Activated naive CD4-positive, alpha-beta T cell treated with anti-CD3 and anti-CD28 coated beads for 36 hours (primary cell): ENCODE results near the gene PSMD4. TPM values are rescaled to one million over a fixed set of nuclear protein-coding genes. Genes with fewer than 3 reads are reported as not detected.
A peak's percentile ranks its signal among the peaks of the same experiment; 100 is the strongest.

Experiments used
- CTCF ChIA-PET: fragments of 350-600 bp; sonication (Branson Sonifier 250); formaldehyde crosslinking; loops from one replicate; lab custom pipeline; 2021; ENCODE audit warnings: antibody characterized with exemption; lab: Charles Lee
- DNase-seq: peaks from one replicate; pipeline ENCODE4 v3.0.0-alpha.2; 2020
- H3K27ac Mint-ChIP-seq: one replicate; pipeline ENCODE4 v1.8.0; 2021; ENCODE audit warnings: mild to moderate bottlenecking, mixed read lengths
- H3K27me3 Mint-ChIP-seq: one replicate; pipeline ENCODE4 v1.8.0; 2021; ENCODE audit warnings: low read depth, mixed read lengths
- H3K36me3 Mint-ChIP-seq: one replicate; pipeline ENCODE4 v1.8.0; 2021; ENCODE audit warnings: low read depth, mixed read lengths
- H3K4me1 Mint-ChIP-seq: one replicate; pipeline ENCODE4 v1.8.0; 2021; ENCODE audit warnings: low read depth, mixed read lengths
- H3K4me3 Mint-ChIP-seq: one replicate; pipeline ENCODE4 v1.8.0; 2021; ENCODE audit warnings: mild to moderate bottlenecking, moderate library complexity, mixed read lengths
- H3K9me3 Mint-ChIP-seq: one replicate; pipeline ENCODE4 v1.8.0; 2021; ENCODE audit warnings: mixed read lengths
- intact Hi-C: fragments of 100-400 bp; cut with micrococcal nuclease; formaldehyde crosslinking; loops from one replicate; pipeline ENCODE4 v1.15.1; 2023
- total RNA-seq, 2 experiments: library from RNA; stranded (reverse); gene quantifications; one replicate each; pipeline ENCODE4 v1.2.3, GENCODE V29; 2021

Gene PSMD4
- total RNA-seq, 2 experiments from 2014 or later, result 167 to 192 TPM

DNA sequence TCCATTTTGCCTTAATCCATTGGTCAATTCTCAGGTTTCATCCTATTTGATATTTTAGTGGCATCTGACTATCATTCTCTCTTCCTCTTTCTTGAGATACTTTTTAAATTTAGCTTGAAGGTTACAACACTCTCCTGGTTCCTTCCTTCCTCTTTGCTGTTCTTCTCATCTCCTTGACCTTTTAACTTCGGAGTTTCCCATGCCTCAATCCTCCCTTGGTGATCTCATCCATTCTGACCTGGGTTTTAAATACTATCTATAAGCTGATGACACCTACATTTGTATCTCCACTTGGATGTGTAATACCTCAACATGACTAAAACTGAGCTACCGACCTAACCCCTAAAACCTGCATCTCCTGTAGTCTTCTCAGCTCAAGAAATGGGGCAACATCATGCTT lies 22.7 kb downstream of the PSMD4 start:
- peaks cover 22% of the 10 kb centered on the region for H3K4me1 Mint-ChIP-seq
- CTCF ChIA-PET, result interaction anchor here (0.7 to 2.2 kb wide), 4 partner anchors 18 to 91 kb away, joined by 3 to 8 read pairs (median 5); no protein-coding TSS in a partner anchor
- intact Hi-C loops, result loop anchor here (1.0 kb wide), 1 partner anchor 22 kb away; no protein-coding TSS in a partner anchor

GRCh38 chr1:151281225-151281968 lies 26.9 kb downstream of the PSMD4 start:
- Mint-ChIP-seq H3K4me1 (peaks cover 39% of the 10 kb centered on the region), H3K27me3 (no peaks in the 10 kb centered on the region), H3K36me3 (peaks cover 3% of the 10 kb centered on the region), H3K9me3 (no peaks in the 10 kb centered on the region), H3K27ac (peak overlapping the region; percentile 99), H3K4me3 (peak overlapping the region; percentile 98)
- intact Hi-C loops, result loop anchor here (1.0 to 10.0 kb wide), 13 partner anchors 27 to 626 kb away; partner anchors contain the start of genes C2CD4D, CGN, GABPB2 and PI4KB
- DNase-seq, result peak; percentile 98
- CTCF ChIA-PET, result interaction anchor here (0.6 to 1.8 kb wide), 16 partner anchors 9 to 767 kb away, joined by 3 to 20 read pairs (median 3); partner anchors contain the start of genes PI4KB, PSMD4 and VPS72

More for the DNA sequence above, 22.7 kb downstream of the PSMD4 start:
- Mint-ChIP-seq H3K4me3 (no peak overlapping the region), H3K27ac (peak overlapping the region; percentile 77), H3K36me3 (peaks cover 5% of the 10 kb centered on the region), H3K9me3 (no peaks in the 10 kb centered on the region), H3K27me3 (no peaks in the 10 kb centered on the region)
- DNase-seq, result peak; percentile 37

- Mint-ChIP-seq H3K27me3 (no peaks in the 10 kb centered on the region), H3K4me3 (peak within 1 kb of the TSS; percentile 98), H3K4me1 (peaks cover 35% of the 10 kb centered on the region), H3K9me3 (no peaks in the 10 kb centered on the region), H3K27ac (peak within 1 kb of the TSS; percentile 99), H3K36me3 (peaks cover 6% of the 10 kb centered on the region)
- CTCF ChIA-PET, result interaction anchor here (0.6 to 2.6 kb wide), 13 partner anchors 19 to 766 kb away, joined by 3 to 20 read pairs (median 4); partner anchors contain the start of genes PI4KB, PSMD4 and VPS72
- intact Hi-C loops, result loop anchor here (1.0 to 10.0 kb wide), 15 partner anchors 28 to 625 kb away; partner anchors contain the start of genes C2CD4D, CGN, GABPB2 and LYSMD1
- peak; percentile 100 for DNase-seq
Measured at GRCh38 chr1:151281969-151282882, 27.7 kb downstream of the PSMD4 start, which contains the start of gene ZNF687. Gene ZNF687 (plus strand): TSS chr1:151282299. CDS start chr1:151286292, 3,993 bp downstream.

GRCh38 chr1:151282883-151283725 lies 28.6 kb downstream of the PSMD4 start:
- Mint-ChIP-seq H3K36me3 (peaks cover 6% of the 10 kb centered on the region), H3K4me1 (peaks cover 28% of the 10 kb centered on the region), H3K9me3 (no peaks in the 10 kb centered on the region), H3K27ac (peak overlapping the region; percentile 89), H3K4me3 (peak overlapping the region; percentile 98), H3K27me3 (no peaks in the 10 kb centered on the region)
- DNase-seq, result peak; percentile 34
- CTCF ChIA-PET, result interaction anchor here (0.6 to 2.6 kb wide), 5 partner anchors 18 to 446 kb away, joined by 3 to 14 read pairs (median 3); no protein-coding TSS in a partner anchor
- intact Hi-C loops, result loop anchor here (1.0 to 10.0 kb wide), 6 partner anchors 118 to 624 kb away; partner anchors contain the start of genes C2CD4D, CGN, LYSMD1 and SNX27

DNA sequence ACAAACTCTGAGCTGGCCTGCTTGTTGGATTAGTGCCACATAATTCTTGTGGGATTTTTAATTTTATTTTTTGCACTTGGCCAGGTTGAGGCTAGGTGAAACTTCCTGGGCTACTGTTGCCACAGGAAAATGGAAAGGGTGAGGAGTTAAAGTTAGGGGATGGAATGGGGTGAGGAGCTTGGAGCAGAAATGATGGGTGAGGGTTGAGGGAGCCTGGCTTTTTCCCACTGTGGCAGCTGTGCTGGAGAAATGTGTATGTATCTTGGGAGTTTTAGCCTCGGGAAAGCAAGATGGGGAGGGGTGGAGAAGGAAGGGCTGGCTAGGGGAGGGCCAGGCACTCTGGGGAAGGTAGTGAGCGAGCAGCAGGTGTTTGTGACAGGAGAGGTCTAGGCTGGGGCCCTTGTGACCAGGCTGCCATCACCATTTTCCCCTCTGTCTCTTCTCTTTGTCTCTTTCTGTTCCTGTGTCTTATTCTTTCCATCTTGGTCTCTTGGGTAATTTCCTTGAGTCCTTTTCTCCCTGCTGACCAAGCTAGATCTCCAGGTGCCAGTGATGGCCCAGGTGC lies 29.6 kb downstream of the PSMD4 start:
- Mint-ChIP-seq H3K9me3 (no peaks in the 10 kb centered on the region), H3K36me3 (peaks cover 6% of the 10 kb centered on the region), H3K4me1 (peaks cover 32% of the 10 kb centered on the region), H3K4me3 (peak overlapping the region; percentile 98), H3K27ac (peak overlapping the region; percentile 89), H3K27me3 (no peaks in the 10 kb centered on the region)
- intact Hi-C loops, result loop anchor here (5.0 to 10.0 kb wide), 4 partner anchors 228 to 623 kb away; partner anchors contain the start of genes C2CD4D, CGN, SNX27 and THEM4
- no peak for DNase-seq
- CTCF ChIA-PET, result interaction anchor here (0.9 to 2.6 kb wide), 4 partner anchors 17 to 184 kb away, joined by 3 to 14 read pairs (median 6); no protein-coding TSS in a partner anchor

DNA sequence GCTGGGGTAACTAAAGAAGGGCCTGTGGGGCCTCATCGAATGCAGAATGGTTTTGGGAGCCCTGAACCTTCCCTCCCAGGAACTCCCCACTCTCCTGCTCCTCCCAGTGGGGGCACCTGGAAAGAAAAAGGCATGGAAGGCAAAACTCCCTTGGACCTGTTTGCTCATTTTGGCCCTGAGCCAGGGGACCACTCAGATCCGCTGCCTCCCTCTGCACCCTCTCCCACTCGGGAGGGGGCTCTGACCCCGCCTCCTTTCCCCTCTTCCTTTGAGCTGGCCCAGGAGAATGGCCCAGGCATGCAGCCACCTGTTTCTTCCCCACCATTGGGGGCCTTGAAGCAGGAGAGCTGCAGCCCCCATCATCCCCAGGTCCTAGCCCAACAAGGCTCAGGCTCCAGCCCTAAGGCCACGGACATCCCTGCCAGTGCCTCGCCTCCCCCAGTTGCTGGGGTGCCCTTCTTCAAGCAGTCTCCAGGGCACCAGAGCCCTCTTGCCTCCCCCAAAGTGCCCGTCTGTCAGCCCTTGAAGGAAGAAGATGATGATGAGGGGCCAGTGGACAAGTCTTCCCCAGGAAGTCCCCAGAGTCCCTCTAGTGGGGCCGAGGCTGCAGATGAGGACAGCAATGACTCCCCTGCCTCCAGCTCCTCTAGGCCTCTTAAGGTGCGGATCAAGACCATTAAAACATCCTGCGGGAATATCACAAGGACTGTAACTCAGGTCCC lies 32.2 kb downstream of the PSMD4 start:
- Mint-ChIP-seq H3K4me3 (no peak overlapping the region), H3K27me3 (no peaks in the 10 kb centered on the region), H3K9me3 (no peaks in the 10 kb centered on the region), H3K36me3 (peaks cover 14% of the 10 kb centered on the region), H3K27ac (no peak overlapping the region), H3K4me1 (peaks cover 35% of the 10 kb centered on the region)
- CTCF ChIA-PET, result no interaction called here
- intact Hi-C loops, result loop anchor here (10.0 kb wide), 1 partner anchor 328 kb away; the partner anchor contains the start of gene SNX27
- no peak for DNase-seq

GRCh38 chr1:151287341-151287699 lies 32.8 kb downstream of the PSMD4 start:
- Mint-ChIP-seq H3K36me3 (peaks cover 12% of the 10 kb centered on the region), H3K4me3 (no peak overlapping the region), H3K27ac (no peak overlapping the region), H3K9me3 (no peaks in the 10 kb centered on the region), H3K4me1 (peaks cover 35% of the 10 kb centered on the region), H3K27me3 (no peaks in the 10 kb centered on the region)
- DNase-seq, result no peak
- CTCF ChIA-PET, result no interaction called here
- intact Hi-C loops, result loop anchor here (10.0 kb wide), 1 partner anchor 327 kb away; the partner anchor contains the start of gene SNX27

- no peak for DNase-seq
- CTCF ChIA-PET, result no interaction called here
- H3K27me3 Mint-ChIP-seq, result no peaks in the 10 kb centered on the region
- H3K4me1 Mint-ChIP-seq, result peaks cover 34% of the 10 kb centered on the region
- no peak overlapping the region for H3K4me3 Mint-ChIP-seq
- intact Hi-C loops, result loop anchor here (10.0 kb wide), 1 partner anchor 327 kb away; the partner anchor contains the start of gene SNX27
- H3K36me3 Mint-ChIP-seq, result peaks cover 15% of the 10 kb centered on the region
- no peaks in the 10 kb centered on the region for H3K9me3 Mint-ChIP-seq
- no peak overlapping the region for H3K27ac Mint-ChIP-seq
Measured at GRCh38 chr1:151287767-151288500, 33.4 kb downstream of the PSMD4 start.

- H3K27me3 Mint-ChIP-seq, result no peaks in the 10 kb centered on the region
- peak overlapping the region; percentile 20 for H3K27ac Mint-ChIP-seq
- CTCF ChIA-PET, result no interaction called here
- H3K36me3 Mint-ChIP-seq, result peaks cover 19% of the 10 kb centered on the region
- DNase-seq, result no peak
- H3K4me1 Mint-ChIP-seq, result peaks cover 28% of the 10 kb centered on the region
- no peaks in the 10 kb centered on the region for H3K9me3 Mint-ChIP-seq
- no peak overlapping the region for H3K4me3 Mint-ChIP-seq
- intact Hi-C loops, result loop anchor here (10.0 kb wide), 1 partner anchor 326 kb away; the partner anchor contains the start of gene SNX27
Measured at GRCh38 chr1:151288502-151288901, 34.0 kb downstream of the PSMD4 start.
